ENCODE measurements around the gene PLPPR3.

The PLPPR3 gene

DNA sequence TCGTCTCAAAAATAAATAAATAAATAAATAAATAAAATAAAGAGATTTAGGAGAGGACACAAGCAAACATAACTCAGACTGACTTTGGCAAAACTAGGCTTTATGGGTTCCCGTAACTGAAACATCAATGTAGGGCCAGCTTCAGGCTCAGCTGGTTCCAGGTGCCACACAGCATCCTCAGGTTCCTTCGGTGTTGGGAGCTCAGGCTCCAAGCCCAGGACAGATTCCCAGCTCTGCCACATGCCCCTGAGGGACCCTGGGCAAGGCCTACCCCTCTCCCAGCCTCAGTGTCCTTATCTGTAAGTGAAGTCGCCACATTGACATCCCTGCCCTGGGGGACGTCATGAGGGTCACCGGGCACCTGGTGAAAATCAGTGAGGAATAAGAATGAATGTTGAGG lies 52.1 kb downstream of the PLPPR3 start:
- no peak for DNase-seq

DNA sequence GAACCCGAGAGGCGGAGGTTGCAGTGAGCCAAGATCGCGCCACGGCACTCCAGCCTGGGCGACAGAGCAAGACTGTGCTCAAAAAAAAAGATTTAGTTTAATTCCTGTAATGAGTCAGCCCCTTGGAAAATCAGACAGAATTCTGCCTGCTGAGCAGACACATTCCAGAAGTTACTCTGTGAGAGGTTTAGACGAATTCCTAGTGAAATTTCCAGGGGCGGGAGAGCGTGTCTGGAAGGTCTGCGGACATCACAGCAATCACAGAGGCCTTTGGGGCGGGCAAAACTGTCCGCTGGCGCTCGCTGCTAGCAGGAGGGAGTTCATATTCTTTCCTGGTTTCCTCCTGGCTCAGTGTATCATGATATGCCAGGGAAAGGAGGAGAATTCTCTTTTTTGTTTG lies 53.3 kb downstream of the PLPPR3 start:
- DNase-seq, result no peak

DNA sequence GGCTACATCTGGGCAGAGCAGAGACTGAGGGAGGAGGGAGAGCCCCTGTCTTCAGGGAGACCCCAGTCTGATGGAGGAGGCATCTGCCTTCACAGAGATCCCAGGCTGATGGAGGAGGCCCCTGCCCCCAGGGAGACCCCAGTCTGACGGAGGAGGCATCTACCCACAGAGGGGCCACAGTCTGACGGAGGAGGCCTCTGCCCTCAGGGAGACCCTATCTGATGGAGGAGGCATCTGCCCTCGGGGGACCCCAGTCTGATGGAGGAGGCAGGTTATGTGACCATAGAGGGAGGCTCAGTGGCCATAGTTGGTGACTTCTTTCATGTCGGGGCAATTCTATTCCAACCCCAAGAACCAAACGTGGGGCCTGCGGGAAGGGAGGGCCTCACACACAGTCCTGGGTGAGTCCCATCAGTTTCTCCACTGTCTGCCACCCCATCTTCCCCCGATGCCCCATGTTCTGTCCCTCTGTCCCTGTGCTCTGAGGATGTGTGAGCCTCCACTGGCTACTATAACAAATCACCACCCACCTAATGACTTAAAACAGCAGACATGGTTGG lies 56.5 kb downstream of the PLPPR3 start:
- DNase-seq, result no peak

DNA sequence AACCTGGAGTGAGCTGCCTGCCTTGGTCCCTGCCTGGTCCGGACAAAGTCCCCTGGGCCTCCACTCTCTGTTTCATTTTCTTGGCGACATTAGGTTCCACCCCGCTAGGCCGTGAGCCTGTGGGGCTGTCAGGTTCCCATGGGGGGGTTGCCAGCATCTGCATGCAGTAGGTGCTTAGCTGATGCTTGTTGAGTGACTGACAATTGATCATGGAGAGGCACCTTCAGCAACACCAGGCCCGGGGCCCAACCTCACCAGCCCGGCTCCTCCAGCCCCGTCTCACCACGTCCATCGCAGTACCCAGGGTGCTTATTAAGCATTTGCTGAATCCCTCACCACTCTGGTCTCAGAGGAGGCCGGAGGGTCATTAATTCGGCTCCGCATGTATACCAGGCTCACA lies 57.5 kb downstream of the PLPPR3 start:
- DNase-seq, result no peak

DNA sequence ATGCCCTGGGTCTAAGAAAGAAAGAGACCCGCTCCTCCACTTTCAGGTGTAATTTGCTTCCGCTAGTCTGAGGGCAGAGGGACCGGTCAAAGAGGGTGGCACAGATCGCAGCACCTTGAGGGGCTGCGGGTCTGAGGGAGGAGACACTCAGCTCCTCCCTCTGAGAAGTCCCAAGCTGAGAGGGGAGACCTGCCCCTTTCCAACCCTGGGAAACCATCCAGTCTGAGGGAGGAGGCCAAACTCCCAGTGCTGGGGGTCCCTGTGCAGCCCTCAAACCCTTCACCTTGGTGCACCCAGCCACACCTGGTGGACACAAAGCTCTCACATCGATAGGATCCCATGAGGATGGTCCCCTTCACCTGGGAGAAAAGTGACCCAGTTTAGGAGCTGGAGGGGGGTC lies 57.9 kb downstream of the PLPPR3 start:
- DNase-seq, result no peak

DNA sequence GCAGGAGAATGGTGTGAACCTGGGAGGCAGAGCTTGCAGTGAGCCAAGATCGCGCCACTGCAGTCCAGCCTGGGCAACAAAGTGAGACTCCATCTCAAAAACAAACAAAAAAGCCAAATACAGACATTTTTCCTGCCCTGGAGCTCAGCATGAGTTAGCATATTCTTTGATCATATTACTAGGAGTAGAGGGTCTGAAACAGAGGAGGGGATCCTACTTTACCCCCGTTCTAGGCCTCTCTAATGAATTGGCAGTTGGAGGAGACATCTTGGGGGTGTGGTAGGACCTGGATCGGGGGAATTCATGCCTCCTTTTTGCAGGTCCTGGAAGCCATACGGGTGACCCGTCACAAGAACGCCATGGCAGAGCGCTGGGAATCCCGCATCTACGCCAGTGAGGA lies 58.6 kb downstream of the PLPPR3 start:
- no peak for DNase-seq
